ENCODE results near the gene TNS4. TPM values are rescaled to one million over a fixed set of nuclear protein-coding genes. Genes with fewer than 3 reads are reported as not detected.
A peak's percentile ranks its signal among the peaks of the same experiment; 100 is the strongest.

Gene TNS4
- total RNA-seq, 1 donor from 2014 or later, result 0.78 TPM

GRCh38 chr17:40452216-40452787, 49.1 kb downstream of the TNS4 start:
- Histone ChIP-seq H3K9me3 (no peaks in the 10 kb centered on the region), H3K4me1 (peaks cover 68% of the 10 kb centered on the region), H3K4me3 (no peak overlapping the region), H3K27me3 (no peaks in the 10 kb centered on the region), H3K27ac (peak overlapping the region; percentile 20), H3K36me3 (peaks cover 53% of the 10 kb centered on the region)
- no peak for TF ChIP-seq CTCF (IDR thresholded peaks at IDR 0.05)
- intact Hi-C loops (cut with DNase I), result no loop called here
- DNase-seq (no peak), ATAC-seq (no peak)

- DNase-seq (no peak), ATAC-seq (no peak)
- Histone ChIP-seq H3K9me3 (no peaks in the 10 kb centered on the region), H3K27me3 (no peaks in the 10 kb centered on the region), H3K4me3 (no peak overlapping the region), H3K36me3 (peaks cover 44% of the 10 kb centered on the region), H3K4me1 (peaks cover 66% of the 10 kb centered on the region), H3K27ac (peak overlapping the region; percentile 30)
- intact Hi-C loops (cut with DNase I), result no loop called here
- no peak for TF ChIP-seq CTCF (IDR thresholded peaks at IDR 0.05)
Observed at GRCh38 chr17:40451420-40451819, 50.0 kb downstream of the TNS4 start.

GRCh38 chr17:40450175-40450574, 51.2 kb downstream of the TNS4 start:
- H3K9me3 ChIP-seq, result no peaks in the 10 kb centered on the region
- peaks cover 68% of the 10 kb centered on the region for H3K4me1 ChIP-seq
- H3K4me3 ChIP-seq, result no peak overlapping the region
- TF ChIP-seq CTCF (IDR thresholded peaks at IDR 0.05), result peak; percentile 63
- H3K27me3 ChIP-seq, result no peaks in the 10 kb centered on the region
- intact Hi-C loops (cut with DNase I), result no loop called here
- peak; percentile 26 for ATAC-seq
- H3K36me3 ChIP-seq, result peaks cover 32% of the 10 kb centered on the region
- H3K27ac ChIP-seq, result no peak overlapping the region
- no peak for DNase-seq

- ATAC-seq, result peak; percentile 80
- no peak for TF ChIP-seq CTCF (IDR thresholded peaks at IDR 0.05)
- Histone ChIP-seq H3K27ac (peak overlapping the region; percentile 90), H3K27me3 (no peaks in the 10 kb centered on the region), H3K4me3 (peak overlapping the region; percentile 81), H3K4me1 (peaks cover 67% of the 10 kb centered on the region), H3K9me3 (no peaks in the 10 kb centered on the region), H3K36me3 (peaks cover 18% of the 10 kb centered on the region)
- DNase-seq, result peak; percentile 76
- intact Hi-C loops (cut with DNase I), result no loop called here
Observed at GRCh38 chr17:40448639-40449261, 52.7 kb downstream of the TNS4 start.

- DNase-seq (no peak), ATAC-seq (peak; percentile 1)
- Histone ChIP-seq H3K36me3 (peaks cover 12% of the 10 kb centered on the region), H3K4me1 (peaks cover 67% of the 10 kb centered on the region), H3K27ac (peak overlapping the region; percentile 90), H3K9me3 (no peaks in the 10 kb centered on the region), H3K4me3 (peak overlapping the region; percentile 81), H3K27me3 (no peaks in the 10 kb centered on the region)
- intact Hi-C loops (cut with DNase I), result no loop called here
- no peak for TF ChIP-seq CTCF (IDR thresholded peaks at IDR 0.05)
Observed at GRCh38 chr17:40448213-40448638, 53.2 kb downstream of the TNS4 start.
